Measurements from ENCODE around the gene CLASP1. TPM values are rescaled to one million over a fixed set of nuclear protein-coding genes. Genes with fewer than 3 reads are reported as not detected.
"Not testable (repeated sequence)": the region's sequence is repeated elsewhere in the genome, so short reads cannot be mapped to it uniquely, and the experiment has no call there.

The CLASP1 gene
- total RNA-seq, 1 experiment from 2014 or later = 27.9 TPM

DNA sequence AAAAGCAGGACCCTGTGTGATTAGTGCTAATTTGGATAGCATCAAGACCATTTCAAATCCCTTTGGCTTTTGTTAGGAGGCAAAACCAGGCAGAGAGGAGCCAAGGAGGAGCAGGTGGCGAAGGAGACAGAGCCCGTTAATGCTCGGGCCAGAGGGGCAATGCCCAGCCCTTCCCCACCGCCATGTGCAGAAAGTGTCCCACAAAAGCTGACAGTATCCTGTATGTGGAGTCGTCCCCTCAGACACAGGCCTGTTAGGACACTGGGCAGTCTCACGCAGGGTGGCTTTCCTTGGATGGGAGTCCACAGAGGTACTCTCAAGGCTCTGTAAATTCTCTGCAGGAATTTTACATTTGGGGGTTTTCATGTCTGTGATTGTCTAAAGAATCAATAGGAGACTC lies 319.5 kb downstream of the CLASP1 start:
- no peak for DNase-seq (ENCODE audit: low spot score)

DNA sequence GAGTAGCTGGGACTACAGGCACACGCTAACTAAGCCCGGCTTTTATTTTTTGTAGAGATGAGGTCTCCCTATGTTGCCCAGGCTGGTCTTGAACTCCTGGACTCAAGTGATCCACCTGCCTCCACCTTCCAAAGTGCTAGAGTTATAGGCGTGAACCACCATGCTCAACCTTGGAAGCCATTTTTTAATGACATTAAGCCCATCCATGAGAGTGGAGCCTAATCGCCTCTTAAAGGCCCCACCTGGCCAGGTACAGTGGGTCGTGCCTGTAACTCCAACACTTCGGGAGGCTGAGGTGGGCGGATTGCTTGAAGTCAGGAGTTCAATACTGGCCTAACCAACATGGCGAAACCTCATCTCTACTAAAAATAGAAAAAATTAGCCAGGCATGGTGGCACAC lies 322.6 kb downstream of the CLASP1 start:
- DNase-seq (ENCODE audit: low spot score) = no peak

GRCh38 chr2:121324601-121325000 lies 324.7 kb downstream of the CLASP1 start:
- DNase-seq (ENCODE audit: low spot score) = no peak

DNA sequence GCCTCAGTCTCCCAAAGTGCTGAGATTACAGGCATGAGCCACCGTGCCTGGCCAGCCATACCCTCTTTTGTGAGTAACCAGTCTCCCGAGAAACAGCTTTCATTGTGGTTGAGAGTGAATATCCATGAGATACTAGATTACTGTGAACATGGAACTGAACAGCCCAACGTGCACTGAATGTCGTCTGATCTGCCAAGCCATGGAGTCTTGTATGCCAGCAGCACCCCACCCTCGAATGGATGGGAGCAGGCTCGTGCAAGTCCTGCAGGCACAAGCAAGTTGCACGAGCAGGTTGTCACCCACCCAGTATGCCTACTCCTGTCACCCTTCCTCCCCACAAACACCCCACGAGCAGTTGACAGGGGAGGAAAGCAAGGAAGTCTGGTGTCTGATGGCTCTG lies 327.8 kb downstream of the CLASP1 start:
- DNase-seq (ENCODE audit: low spot score) = no peak

DNA sequence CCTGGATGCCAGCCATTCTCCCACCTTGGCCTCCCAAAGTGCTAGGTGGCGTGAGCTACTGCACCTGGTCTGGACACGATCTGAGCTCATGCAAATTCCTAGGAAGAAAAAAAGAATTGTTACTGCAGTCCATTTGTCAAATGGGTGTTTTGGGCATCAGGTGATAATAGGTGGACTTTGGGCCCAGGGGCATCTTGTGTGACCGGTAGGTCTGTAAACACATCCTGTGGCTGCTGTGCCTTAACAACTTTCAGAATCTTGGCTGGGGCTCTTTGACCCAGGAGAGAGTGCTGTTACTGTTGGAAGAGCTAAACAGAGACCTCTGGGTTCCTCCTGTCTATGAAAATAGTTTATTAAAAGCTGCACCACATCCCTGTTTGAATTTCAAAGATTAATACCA lies 329.3 kb downstream of the CLASP1 start:
- no peak for DNase-seq (ENCODE audit: low spot score)

DNA sequence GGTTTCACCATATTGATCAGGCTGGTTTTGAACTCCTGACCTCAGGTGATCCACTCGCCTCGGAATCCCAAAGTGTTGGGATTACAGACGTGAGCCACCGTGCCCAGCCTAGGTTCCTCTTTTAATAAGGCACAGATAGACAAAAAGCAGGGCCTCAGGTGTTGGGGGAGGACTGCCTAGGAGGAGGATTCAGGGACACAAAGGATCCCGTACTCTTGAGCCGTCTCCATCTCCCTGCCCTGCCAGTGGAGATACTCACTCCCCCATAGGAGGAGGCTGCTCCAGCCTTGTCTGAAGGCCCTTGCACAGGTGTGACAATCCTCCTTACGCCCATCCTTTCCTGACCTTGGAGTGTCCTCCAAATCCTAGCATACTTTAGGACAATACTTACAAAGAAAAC lies 332.3 kb downstream of the CLASP1 start:
- DNase-seq (ENCODE audit: low spot score) = no peak

DNA sequence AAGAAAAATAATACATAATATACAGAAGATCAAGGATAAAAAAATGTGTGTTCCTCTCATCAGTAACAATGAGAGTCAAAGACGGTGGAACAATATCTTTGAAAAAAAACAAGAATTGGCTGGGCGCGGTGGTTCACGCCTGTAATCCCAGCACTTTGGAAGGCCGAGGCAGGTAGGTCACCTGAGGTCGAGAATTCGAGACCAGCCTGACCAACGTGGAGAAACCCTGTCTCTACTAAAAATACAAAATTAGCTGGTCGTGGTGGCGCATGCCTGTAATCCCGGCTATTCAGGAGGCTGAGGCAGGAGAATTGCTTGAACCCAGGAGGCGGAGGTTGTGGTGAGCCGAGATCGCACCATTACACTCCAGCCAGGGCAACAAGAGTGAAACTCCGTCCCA lies 335.6 kb downstream of the CLASP1 start:
- not testable (repeated sequence) for DNase-seq (ENCODE audit: low spot score)

DNA sequence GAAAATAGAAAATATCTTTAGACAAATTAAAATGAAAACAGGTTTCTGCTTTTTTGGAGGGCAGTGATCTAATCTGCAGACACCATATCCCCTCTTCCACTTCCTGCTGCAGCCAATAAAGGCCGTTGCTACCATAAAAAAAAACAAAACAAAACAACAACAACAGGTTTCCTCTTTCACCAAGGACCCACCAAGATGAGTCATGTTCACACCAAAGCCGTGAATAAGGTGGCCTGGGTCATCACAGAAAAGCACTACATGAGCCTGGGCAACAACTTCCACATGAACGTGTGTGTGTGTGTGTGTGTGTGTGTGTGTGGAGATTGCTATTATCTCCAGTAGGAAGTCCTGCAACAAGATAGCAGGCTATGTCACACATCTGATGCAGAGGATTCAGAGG lies 339.5 kb downstream of the CLASP1 start:
- peak; percentile 10 for DNase-seq (ENCODE audit: low spot score)

GRCh38 chr2:121309323-121309722 lies 339.9 kb downstream of the CLASP1 start:
- no peak for DNase-seq (ENCODE audit: low spot score)

DNA sequence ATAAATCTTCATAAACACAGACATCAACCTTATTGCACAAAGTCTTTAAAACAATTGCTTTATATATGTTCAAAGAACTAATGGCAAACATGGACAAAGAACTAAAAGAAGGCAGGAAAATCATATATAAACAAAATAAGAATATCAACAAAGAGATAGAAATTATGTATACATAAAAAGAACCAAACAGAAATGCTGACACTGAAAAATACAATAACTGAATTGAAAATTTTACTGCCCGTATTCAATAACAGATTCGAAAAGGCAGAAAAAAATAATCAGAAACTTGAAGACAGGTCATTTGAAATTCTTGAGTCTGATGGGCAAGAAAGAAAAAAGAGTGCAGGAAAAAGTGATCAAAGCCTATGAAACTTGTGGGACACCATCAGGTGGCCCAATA lies 342.2 kb downstream of the CLASP1 start:
- no peak for DNase-seq (ENCODE audit: low spot score)

DNA sequence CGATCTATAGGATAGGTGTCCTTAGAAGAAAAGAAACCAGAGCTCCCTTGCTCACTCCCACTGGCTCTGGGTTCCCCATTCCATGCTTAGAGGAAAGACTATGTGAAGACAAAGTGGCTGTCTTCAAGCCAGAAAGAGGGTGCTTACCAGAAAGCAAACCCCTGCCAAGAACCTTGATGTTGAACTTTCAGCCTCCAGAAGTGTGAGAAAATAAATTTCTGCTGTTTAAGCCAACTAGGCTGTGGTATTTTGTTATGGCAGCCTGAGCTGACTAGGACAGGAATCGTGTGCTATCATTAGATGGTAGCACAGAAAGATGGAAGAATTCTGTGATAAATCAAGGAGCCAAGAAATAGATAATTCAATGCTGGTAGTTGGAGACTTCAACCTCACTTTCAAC lies 344.3 kb downstream of the CLASP1 start:
- no peak for DNase-seq (ENCODE audit: low spot score)

DNA sequence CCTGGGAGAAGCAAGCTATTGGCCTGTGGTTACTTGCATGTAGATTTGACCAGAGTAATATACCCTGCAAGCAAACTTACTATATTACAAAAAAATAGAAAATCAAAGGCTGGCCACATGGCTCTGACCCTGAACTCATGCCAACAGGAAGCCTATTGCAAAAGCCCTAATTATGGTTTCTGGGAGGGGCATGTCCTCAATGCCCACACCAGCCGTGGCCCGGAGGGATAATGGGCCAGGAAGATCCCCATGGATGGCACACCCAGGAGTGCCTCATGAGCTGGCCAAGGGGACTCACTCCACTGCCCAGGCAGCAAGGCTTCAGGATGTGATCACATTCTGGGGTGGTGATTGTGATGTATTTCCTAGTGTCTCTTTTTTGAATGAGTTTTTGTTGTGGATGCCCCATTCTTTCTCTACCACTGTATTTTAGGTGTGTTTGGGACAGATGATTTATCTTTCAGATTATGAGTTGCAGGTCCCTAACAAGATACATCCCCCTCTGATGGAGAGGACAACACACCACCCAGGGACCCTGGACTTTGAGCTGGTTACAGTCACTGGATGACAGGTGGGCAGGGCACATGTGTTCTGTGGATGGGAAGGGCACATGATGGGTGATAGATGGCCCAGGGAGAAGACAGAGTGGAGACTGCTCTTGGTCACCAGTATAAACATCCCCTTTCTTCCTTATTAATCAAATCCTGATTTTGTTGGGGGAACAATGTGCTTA lies 345.6 kb downstream of the CLASP1 start:
- DNase-seq (ENCODE audit: low spot score) = no peak

DNA sequence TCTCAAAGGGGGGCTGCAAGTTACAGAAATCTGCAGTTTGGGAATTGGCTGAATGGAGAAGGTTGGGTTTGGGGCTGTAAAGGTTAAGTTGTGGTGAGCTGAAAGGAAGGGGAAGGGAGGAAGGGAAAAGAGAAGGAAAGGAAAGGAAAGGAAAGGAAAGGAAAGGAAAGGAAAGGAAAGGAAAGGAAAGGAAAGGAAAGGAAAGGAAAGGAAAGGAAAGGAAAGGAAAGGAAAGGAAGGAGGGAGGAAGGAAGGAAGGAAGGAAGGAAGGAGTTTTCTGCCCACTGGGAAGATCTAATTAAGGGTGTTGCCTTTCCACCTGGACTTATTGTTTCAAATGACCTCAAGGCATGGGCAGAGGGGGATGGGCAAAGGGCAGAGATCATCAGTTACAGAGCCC lies 348.1 kb downstream of the CLASP1 start:
- not testable (repeated sequence) for DNase-seq (ENCODE audit: low spot score)

GRCh38 chr2:121298476-121298875 lies 350.8 kb downstream of the CLASP1 start:
- no peak for DNase-seq (ENCODE audit: low spot score)

- DNase-seq (ENCODE audit: low spot score) = not testable (repeated sequence)
Measured at GRCh38 chr2:121297866-121298265, 351.4 kb downstream of the CLASP1 start.

DNA sequence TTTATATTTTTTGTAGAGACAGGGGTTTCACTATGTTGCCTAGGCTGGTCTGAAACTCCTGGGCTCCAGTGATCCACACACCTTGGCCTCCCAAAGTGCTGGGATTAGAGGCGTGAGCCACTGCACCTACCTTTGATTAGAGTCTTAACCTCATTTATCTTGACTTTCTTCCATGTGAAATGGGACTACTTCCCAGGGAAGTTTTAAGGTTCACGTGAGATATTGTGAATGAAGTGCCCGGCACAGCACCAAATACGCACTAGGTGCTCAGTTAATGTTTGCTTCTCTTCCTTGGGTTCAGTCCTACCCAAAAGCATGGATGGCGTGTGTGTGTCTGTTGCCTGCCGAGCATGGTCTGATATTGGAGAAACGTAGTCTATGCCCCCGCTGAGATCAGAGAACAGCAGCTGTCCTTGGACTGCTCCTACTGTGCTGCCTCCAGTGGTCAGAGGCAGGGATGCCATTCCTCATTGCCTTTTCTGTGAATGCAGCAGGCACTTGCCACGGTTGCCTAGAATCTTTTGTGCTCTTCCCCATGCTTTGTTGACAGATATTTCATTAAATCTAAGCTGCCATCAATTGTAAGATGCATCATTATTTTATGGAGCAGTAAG lies 351.9 kb downstream of the CLASP1 start:
- DNase-seq (ENCODE audit: low spot score) = peak; percentile 44

DNA sequence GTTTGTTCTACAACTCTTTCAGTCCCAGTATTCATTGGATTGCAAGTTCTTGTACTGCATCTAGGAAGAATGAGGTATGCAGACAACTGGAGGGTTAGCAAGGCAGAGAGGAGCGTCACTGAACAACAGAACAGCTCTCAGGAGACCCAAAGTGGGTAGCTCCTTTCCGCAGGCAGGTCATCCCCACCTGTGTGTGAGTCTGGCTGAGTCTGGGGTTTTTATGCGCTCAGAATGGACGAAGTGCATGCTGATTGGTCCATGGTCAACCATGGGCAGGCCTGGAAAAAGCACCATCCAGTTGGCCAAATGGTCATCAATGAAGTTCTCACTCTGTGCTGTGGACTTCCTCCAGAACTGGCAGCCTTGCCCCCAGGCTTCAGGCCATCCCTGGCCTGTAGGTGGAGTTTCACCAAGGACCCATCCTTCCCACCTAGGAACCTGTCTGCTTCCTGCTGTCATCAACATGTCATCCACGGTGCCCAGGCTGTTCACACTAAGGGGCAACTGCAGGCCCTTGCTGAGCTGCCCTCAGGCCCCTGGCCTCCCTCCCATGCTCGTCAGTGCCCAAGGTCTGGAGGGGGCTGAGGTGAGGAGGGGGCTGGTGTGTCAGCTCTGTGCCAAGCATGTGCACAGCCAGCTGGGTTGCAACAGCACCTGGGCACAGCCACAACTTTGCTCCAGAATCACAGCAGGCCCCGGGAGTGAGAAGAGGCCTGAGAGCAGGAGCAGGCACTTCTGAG lies 353.2 kb downstream of the CLASP1 start:
- no peak for DNase-seq (ENCODE audit: low spot score)

- no peak for DNase-seq (ENCODE audit: low spot score)
Measured at GRCh38 chr2:121294881-121295840, 354.1 kb downstream of the CLASP1 start.

DNA sequence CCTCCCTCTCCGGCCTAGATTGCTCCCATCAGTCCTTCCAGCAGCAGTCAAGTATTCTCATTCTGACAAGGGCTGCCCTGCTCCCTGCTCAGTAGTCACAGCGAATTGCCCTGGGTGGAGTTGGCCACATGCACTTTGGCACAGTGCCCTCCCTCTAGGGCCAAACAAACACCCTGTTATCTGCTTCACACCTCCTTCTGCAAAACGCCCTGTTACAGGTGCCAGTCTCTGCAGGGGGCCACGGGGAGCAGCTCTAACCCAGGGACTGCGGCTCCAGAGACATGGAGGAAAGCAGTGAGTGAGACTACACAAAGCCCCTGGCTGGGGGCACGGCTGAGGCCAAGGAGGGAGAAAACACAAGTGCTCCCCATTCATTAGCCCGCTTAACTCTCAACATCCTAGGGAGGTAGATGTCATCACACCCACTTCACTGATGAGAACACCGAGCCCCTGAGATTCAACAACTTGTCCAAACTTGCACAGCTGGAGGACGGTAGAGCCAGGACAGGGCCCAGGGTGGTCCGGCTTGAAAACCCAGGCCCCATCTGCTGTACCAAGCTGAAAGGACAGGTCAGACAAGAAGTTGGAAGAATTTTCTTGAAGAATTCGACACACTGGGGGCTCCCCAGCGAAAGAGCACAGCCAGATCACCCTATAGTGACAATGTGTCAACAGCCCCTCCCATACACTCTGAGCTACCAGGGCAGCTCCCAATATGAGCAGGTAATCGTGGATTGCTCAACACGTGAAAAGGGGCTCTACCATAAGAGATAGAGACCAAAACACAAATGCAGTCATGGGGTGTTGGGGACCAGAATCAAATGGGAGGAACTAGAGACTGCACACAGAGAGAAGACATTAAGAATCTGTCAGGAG lies 355.6 kb downstream of the CLASP1 start:
- DNase-seq (ENCODE audit: low spot score) = no peak

DNA sequence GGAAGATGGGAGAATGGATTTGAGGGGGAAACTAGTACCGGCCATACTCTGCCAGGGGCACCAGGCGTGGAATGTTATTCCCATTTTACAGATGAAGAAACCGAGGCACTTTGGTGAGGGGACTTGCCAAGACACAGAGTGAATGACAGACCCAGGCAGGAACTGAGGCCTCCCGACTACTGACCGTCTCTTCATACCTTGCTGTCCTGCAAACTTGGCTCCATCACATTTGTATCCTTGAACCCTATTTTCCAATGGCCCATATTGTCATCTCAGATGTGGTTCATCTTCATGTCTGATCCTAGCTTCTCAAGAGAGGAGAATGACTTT lies 358.0 kb downstream of the CLASP1 start:
- DNase-seq (ENCODE audit: low spot score) = no peak

DNA sequence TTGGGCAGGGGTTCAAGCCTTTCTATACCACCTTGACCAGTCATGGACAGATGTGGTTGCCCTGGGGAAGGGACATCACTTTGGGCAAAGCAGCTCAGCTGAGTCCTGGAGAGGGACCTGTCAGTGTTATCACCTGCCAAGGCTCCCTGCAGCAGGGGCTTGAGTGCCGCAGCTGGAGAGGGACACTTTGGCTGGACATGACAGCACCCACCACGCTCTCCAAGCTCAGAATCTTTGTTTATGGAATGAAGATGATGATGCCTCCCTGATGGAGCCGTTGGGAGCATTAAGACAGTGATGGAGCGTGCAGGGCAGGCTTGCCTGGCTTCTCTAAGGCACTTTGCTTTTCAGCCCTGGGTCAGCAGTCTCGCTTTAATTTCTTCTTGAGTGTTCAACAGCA lies 360.0 kb downstream of the CLASP1 start:
- DNase-seq (ENCODE audit: low spot score) = no peak
